ENCODE data around the gene PRKD1.

Gene PRKD1

DNA sequence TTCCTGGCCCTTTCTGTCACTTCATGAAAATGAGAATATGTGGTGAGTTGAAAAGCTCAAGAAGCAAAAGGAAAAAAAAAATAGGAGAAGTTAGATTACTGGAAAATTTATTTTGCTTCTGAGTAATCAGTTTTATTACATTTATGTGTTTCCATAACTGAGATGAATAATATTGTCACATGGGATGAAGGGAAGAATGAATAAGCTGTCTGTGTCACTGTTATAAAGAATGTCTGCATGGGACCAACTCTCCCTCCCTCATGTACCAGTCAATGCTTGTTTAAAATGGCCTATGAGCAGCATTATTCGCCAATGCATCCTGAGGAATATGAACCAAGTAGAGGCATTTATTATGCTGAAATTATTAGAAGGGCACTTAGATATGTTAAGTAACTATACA, 246.3 kb downstream of the PRKD1 start:
- H3K4me3 ChIP-seq (ENCODE audit: low read depth, low read length, poor library complexity, severe bottlenecking): no peak overlapping the region
- no peaks in the 10 kb centered on the region for H3K4me1 ChIP-seq (ENCODE audit: insufficient read depth, low read length, severe bottlenecking)
- no peaks in the 10 kb centered on the region for H4K20me1 ChIP-seq (ENCODE audit: insufficient read depth, low read length)
- TF ChIP-seq CTCF (IDR thresholded peaks at IDR 0.05; ENCODE audit: low read length) (no peak), EZH2 (IDR thresholded peaks at IDR 0.05; ENCODE audit: borderline replicate concordance, low read length) (no peak)
- no peak overlapping the region for H2AFZ ChIP-seq (ENCODE audit: low read length)
- H3K4me2 ChIP-seq (ENCODE audit: low read length): no peak overlapping the region
- no peaks in the 10 kb centered on the region for H3K9me2 ChIP-seq (ENCODE audit: low read depth, low read length)
- no peak overlapping the region for H3K9ac ChIP-seq (ENCODE audit: low read length)
- no peaks in the 10 kb centered on the region for H3K9me3 ChIP-seq (ENCODE audit: low read length)
- H3K36me3 ChIP-seq (ENCODE audit: insufficient read depth, low read length): no peaks in the 10 kb centered on the region
- H3K27me3 ChIP-seq (ENCODE audit: insufficient read depth, low read length): no peaks in the 10 kb centered on the region
- no peaks in the 10 kb centered on the region for H3F3A ChIP-seq (ENCODE audit: insufficient read depth, low read length)
- H3K27ac ChIP-seq (ENCODE audit: low read depth, low read length, poor library complexity, severe bottlenecking): no peak overlapping the region
- no peaks in the 10 kb centered on the region for H3K79me2 ChIP-seq (ENCODE audit: insufficient read depth, low read length)

DNA sequence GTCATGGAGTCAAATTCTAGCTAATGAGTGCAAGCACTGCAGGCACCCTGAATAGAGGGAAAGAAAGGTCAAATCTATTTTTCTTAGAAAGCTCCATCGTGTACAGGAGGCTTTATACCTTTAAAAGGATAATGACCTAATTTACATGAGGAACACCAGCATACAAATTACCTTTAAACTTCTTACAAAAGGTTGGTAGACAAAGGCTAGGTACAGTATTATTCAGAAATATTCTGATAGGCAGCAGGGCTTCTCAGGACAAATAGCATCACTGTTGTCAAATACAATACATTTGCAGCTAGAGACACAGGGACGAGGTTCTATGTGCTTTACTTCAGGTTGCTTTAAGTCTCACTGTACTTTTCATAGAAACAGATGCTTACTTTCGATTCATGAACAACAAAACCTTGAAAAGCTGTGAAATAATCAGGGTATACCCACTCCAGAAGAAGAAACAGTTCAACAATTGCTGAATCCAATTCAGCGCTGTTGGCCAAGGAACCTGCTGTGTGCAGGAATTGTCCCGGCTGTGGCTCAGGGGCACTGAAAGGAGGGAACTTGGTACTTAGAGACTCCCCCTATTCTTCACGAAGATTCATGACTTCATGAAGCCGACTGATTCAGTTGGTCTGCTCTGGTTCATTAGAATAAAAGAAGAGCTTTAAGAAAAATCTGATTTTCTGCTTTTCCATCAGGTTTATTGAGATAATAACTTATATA, 252.9 kb downstream of the PRKD1 start:
- Histone ChIP-seq H3K9ac (ENCODE audit: low read length) (no peak overlapping the region), H3K4me1 (ENCODE audit: insufficient read depth, low read length, severe bottlenecking) (no peaks in the 10 kb centered on the region), H3K27me3 (ENCODE audit: insufficient read depth, low read length) (no peaks in the 10 kb centered on the region), H2AFZ (ENCODE audit: low read length) (no peak overlapping the region), H3K27ac (ENCODE audit: low read depth, low read length, poor library complexity, severe bottlenecking) (no peak overlapping the region), H3K4me3 (ENCODE audit: low read depth, low read length, poor library complexity, severe bottlenecking) (no peak overlapping the region), H3K36me3 (ENCODE audit: insufficient read depth, low read length) (no peaks in the 10 kb centered on the region), H3K79me2 (ENCODE audit: insufficient read depth, low read length) (no peaks in the 10 kb centered on the region), H3K9me2 (ENCODE audit: low read depth, low read length) (no peaks in the 10 kb centered on the region), H4K20me1 (ENCODE audit: insufficient read depth, low read length) (no peaks in the 10 kb centered on the region), H3K9me3 (ENCODE audit: low read length) (no peaks in the 10 kb centered on the region), H3F3A (ENCODE audit: insufficient read depth, low read length) (no peaks in the 10 kb centered on the region), H3K4me2 (ENCODE audit: low read length) (no peak overlapping the region)
- no peak for TF ChIP-seq EZH2 (IDR thresholded peaks at IDR 0.05; ENCODE audit: borderline replicate concordance, low read length)
- TF ChIP-seq CTCF (IDR thresholded peaks at IDR 0.05; ENCODE audit: low read length): no peak

GRCh38 chr14:29672831-29673230, 254.8 kb downstream of the PRKD1 start:
- no peaks in the 10 kb centered on the region for H3K79me2 ChIP-seq (ENCODE audit: insufficient read depth, low read length)
- H3F3A ChIP-seq (ENCODE audit: insufficient read depth, low read length): no peaks in the 10 kb centered on the region
- H3K27ac ChIP-seq (ENCODE audit: low read depth, low read length, poor library complexity, severe bottlenecking): no peak overlapping the region
- no peak overlapping the region for H3K4me2 ChIP-seq (ENCODE audit: low read length)
- no peaks in the 10 kb centered on the region for H3K9me3 ChIP-seq (ENCODE audit: low read length)
- no peaks in the 10 kb centered on the region for H3K27me3 ChIP-seq (ENCODE audit: insufficient read depth, low read length)
- no peaks in the 10 kb centered on the region for H3K4me1 ChIP-seq (ENCODE audit: insufficient read depth, low read length, severe bottlenecking)
- H4K20me1 ChIP-seq (ENCODE audit: insufficient read depth, low read length): no peaks in the 10 kb centered on the region
- H3K9me2 ChIP-seq (ENCODE audit: low read depth, low read length): no peaks in the 10 kb centered on the region
- no peaks in the 10 kb centered on the region for H3K36me3 ChIP-seq (ENCODE audit: insufficient read depth, low read length)
- no peak overlapping the region for H2AFZ ChIP-seq (ENCODE audit: low read length)
- no peak overlapping the region for H3K9ac ChIP-seq (ENCODE audit: low read length)
- no peak overlapping the region for H3K4me3 ChIP-seq (ENCODE audit: low read depth, low read length, poor library complexity, severe bottlenecking)
- TF ChIP-seq CTCF (IDR thresholded peaks at IDR 0.05; ENCODE audit: low read length): no peak
- TF ChIP-seq EZH2 (IDR thresholded peaks at IDR 0.05; ENCODE audit: borderline replicate concordance, low read length): no peak
